NB4 (cell line): ENCODE data around the gene AK8.

Experiments
- CTCF ChIP-seq: IDR thresholded peaks from one replicate; pipeline ENCODE4 v1.5.1; 2012; ENCODE audit warnings: low read depth, low read length
- MYC ChIP-seq: IDR thresholded peaks from 2 replicates; pipeline ENCODE4 v1.6.1; 2011; ENCODE audit warnings: low read depth, low read length
- POLR2A ChIP-seq: IDR thresholded peaks from 2 replicates; pipeline ENCODE4 v1.6.1; 2011; ENCODE audit warnings: mild to moderate bottlenecking; ENCODE audit not compliant: insufficient read length; ENCODE audit errors: extremely low read depth

GRCh38 chr9:132702254-132702653 lies 175.8 kb downstream of the AK8 start:
- no peak for TF ChIP-seq CTCF
- TF ChIP-seq POLR2A: no peak
- no peak for TF ChIP-seq MYC
